GM18907 (cell line): ENCODE results near the gene MEMO1.
"Not testable (repeated sequence)": the region's sequence is repeated elsewhere in the genome, so short reads cannot be mapped to it uniquely, and the experiment has no call there.

Experiments used
- ATAC-seq: cut with Tn5 transposase; IDR thresholded peaks from one replicate; pipeline ENCODE4 v1.9.1; 2021; ENCODE audit warnings: mild to moderate bottlenecking, moderate library complexity; ENCODE audit not compliant: unreplicated experiment

MEMO1 gene

GRCh38 chr2:31998731-31999383, 12.0 kb downstream of the MEMO1 start:
- no peak for ATAC-seq

GRCh38 chr2:31997653-31998052, 13.2 kb downstream of the MEMO1 start:
- ATAC-seq, result peak; percentile 63

GRCh38 chr2:31996571-31997150, 14.1 kb downstream of the MEMO1 start:
- no peak for ATAC-seq

DNA sequence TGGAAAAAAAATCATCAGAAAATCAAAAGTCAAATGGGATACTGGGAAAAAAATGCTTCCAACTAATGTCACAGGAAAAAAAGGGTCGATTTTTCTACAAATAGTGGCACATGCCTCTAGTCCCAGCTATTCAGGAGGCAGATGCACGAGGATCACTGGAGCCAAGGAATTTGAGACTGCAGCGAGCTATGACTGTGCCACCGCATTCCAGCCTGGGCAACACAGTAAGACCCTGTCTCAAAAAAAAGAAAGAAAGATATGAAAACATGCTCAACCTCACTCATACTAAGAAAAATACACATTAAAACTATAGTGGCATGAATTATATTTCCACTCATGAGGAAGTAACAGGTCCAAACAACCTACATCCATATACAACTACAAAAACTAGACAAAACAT, 17.9 kb downstream of the MEMO1 start:
- ATAC-seq, result no peak

DNA sequence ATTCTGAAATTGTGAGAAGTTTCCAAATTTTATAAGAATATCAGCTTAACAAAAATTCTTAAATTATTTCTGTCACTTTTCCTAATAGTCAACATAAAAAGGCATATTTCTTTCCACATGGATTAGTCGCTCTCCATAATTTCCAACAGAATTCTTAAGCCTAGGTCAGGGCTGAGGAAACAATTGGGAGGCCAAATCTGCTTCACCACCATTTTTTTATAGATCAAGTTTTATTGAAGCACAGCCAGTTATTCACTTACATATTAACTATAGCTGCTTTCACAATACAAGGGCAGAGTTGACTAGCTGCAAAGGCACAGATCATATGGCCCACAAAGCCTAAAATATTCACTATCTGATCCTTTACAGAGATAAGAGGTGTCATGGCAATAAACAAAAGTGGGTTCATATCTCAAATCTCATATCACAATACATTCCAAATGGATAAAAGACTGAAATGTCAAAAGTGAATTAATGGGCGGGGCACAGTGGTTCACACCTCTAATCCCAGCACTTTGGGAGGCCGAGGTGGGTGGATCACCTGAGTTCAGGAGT, 18.7 kb downstream of the MEMO1 start:
- no peak for ATAC-seq

- no peak for ATAC-seq
Observed at GRCh38 chr2:31989946-31990345, 20.9 kb downstream of the MEMO1 start.

DNA sequence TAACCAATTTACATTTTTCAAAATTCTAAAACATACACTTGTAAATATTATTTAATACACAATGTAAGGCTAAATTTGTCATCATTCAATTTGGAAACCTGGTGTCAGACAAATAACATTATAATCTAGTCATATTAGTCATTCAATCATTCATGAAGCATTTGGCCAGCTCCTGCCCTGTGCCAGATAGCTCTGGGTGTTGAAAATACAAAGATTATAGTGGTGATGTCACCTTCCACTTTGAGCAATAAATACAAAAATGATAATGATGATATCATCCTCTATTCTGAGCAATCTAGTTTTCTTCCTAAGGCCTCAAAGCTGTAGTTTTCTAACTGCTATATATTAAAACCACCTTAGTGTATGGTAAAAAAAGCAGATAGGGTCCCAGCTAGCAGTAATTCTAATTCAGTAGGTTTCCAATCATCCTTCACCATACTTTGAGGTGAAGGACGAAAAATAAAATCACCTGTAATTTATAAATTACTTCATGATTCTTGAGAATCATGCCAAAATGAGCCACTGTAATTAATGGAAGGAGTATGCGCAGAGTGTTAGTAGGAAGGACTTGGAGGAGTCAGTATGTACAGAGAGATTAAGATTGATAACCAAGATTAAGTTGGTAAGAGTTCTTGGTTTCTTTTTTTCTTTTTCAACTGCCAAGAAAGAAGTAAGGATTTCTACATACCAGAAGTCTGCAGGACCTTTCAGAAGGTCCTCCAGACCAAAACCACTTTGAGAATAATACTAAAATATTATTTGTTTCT, 23.2 kb downstream of the MEMO1 start:
- no peak for ATAC-seq

DNA sequence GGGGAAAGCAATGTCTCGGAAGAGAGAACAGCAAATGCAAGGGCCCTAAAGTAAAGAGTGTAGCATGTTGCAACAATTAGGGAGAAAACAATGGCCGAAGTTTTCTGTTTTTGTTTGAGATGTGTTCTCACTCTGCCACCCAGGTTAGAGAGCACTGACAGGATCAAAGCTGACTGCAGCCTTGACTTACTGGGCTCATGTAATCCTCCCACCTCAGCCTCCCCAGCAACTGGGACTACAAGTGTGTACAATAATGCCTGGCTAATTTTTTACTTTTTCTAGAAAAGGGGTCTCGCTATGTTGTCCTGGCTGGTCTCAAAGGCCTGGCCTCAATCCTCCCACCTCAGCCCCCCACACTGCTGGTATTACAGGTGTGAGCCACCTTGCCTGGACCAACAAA, 23.9 kb downstream of the MEMO1 start:
- no peak for ATAC-seq

- no peak for ATAC-seq
Observed at GRCh38 chr2:31983762-31984467, 26.9 kb downstream of the MEMO1 start.

GRCh38 chr2:31980674-31981356, 30.0 kb downstream of the MEMO1 start:
- ATAC-seq, result peak; percentile 99

DNA sequence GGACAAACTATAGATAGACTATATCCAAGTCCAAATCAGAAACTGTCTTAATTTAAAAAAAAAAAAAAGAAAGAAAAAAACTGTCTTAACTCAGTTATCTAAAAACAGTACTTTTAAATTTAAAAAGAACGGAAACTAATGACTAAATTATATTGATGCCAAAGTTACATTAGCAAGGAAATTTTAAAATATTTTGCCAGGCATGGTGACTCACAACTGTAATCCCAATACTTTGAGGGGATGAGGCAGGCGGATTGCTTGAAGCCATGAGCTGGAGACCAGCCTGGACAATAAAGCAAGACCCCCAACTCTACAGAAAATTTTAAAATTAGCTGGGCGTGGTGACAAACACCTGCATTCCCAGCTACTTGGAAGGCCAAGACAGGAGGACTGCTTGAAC, 30.9 kb downstream of the MEMO1 start:
- ATAC-seq, result no peak

DNA sequence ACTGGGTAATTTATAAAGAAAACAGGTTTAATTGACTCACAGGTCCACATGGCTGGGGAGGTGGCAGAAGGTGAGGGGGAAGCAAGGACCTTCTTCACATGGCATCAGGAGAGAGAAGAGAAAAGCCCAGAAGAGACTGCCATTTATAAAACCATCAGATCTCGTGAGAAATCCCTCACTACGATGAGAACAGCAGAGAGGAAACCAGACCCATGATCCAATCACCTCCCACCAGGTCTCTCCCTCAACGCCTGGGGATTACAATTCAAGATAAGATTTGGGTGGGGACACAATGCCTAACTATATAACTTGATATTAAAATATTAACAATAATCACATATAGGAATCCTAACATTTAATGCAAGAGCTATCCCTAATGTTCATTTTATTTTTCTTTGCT, 31.8 kb downstream of the MEMO1 start:
- no peak for ATAC-seq

DNA sequence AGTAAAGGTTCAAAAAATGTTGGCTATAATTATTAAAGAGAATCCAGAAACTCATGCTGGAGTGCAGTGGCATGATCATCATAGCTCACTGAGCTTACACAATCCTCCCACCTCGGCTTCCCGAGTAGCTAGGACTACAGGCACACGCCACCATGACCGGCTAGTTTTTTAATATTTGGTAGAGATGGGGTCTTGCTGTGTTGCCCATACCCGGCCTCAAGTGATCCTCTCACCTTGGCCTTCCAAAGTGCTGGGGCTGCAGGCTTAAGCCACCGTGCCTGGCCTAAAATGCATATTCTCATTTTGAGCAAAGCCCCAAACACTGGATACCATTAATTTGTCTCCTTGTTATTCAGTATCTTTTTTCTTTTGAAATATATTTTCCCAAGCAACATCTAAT, 32.4 kb downstream of the MEMO1 start:
- no peak for ATAC-seq

- no peak for ATAC-seq
Observed at GRCh38 chr2:31973665-31974064, 37.1 kb downstream of the MEMO1 start.

DNA sequence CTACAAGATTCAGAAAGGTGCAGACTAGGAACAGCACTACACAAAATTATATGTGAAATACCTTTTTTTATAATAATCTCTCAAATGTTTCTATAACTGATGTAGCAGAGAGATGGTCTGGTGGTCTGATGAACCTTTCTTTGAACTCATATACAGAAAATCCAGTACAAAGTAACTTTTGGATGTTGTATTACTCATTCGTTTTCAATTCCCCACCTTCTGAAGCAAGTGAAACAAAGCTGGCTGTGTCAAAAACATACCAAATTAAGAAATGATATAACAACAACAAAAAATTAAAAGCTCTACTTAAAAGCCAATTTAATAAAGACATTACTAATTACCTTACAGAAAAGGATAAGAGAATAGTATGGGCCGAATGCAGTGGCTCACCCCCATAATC, 38.7 kb downstream of the MEMO1 start:
- no peak for ATAC-seq

DNA sequence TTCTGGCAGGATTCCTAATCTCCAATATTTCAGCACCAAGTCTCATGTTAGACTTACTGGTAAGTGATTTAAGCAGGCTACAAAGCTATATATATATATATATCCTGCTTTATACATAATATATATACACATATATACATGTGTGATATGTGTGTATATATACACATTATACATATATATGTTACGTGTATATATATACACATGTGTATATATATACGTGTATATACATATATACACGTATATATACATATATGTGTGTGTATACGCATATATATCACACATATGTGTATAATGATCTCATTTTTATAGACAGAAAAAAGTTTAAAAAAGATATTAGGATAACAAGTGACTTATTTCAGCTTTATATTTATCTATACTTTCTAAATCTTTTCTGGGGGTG, 41.6 kb downstream of the MEMO1 start:
- no peak for ATAC-seq

- ATAC-seq, result no peak
Observed at GRCh38 chr2:31967790-31968189, 43.0 kb downstream of the MEMO1 start.

DNA sequence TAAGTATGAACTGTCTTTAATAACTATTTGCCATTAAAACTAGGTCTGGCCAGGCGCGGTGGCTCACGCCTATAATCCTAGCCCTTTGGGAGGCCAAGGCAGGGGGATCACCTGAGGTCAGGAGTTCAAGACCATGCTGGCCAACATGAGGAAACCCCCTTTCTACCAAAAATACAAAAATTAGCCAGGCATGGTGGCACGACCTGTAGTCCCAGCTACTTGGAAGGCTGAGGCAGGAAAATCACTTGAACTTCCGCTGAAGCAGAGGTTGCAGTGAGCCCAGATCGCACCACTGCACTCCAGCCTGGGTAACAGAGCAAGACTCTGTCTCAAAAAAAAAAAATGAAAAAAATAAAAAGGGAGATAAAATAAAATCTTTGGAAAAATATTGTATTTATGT, 44.4 kb downstream of the MEMO1 start:
- ATAC-seq, result not testable (repeated sequence)

DNA sequence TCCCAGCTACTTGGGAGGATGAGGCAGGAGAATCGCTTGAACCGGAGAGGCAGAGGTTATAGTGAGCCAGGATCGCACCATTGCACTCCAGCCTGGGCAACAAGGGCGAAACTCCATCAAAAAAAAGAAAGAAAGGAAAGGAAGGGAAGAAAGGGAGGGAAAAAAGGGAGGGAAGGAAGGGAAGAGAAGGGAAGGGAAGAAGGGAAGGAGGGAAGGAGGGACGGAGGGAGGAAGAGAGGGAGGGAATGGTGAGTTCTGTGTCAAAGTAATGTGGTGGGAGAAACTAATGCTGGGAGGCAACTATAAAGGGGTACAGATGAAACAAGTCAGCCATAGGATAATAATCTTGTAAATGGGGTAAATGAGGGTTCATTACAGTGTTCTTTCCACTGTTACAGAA, 45.7 kb downstream of the MEMO1 start:
- ATAC-seq, result no peak

DNA sequence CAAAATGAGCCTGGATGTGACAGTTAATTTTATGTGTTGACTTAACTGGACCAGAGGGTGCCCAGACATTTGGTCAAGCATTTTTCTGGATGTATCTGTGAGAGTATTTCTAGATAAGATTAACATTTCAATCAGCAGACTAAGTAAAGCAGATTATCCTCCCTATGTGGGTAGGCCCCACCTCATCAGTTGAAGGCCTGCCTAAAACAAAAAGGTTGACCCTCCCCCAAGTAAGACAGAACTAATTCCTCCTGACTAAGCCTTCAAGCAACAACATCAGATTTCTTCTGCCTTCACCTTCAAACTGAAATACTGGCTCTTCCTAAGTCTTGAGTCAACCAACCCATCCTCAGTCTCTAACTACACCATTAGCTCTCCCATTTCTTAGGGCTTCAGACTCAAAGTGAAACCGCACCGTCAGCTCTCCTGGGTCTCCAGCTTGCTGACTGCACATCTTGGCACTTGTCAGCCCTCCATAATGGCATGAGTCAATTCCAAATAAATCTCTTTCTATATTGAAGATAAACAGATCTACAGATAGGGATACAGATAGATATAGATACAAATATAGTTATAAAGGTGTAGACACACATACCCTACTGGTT, 47.9 kb downstream of the MEMO1 start:
- no peak for ATAC-seq
